RWPE1 (cell line): Measurements from ENCODE around the gene PPA1.

ENCODE experiments used
- CTCF ChIA-PET: fragments of 350-600 bp; sonication (Branson Sonifier 250); formaldehyde crosslinking; extraction: SDS; loops from one replicate; lab custom pipeline; 2021; lab: Yijun Ruan, JAX
- POLR2A ChIA-PET: fragments of 400-600 bp; formaldehyde crosslinking; extraction: SDS; loops from one replicate; lab custom pipeline; 2020; ENCODE audit warnings: antibody characterized with exemption; ENCODE audit not compliant: low non-redundant PET; lab: Yijun Ruan, JAX
- DNase-seq: peaks from one replicate; pipeline ENCODE4 v3.0.0; 2012; ENCODE audit warnings: low spot score
- H3K27ac ChIP-seq: fragments of 450-650 bp; 2 replicates; pipeline ENCODE4 v1.5.1; 2017
- CTCF ChIP-seq: fragments of 450-650 bp; conservative IDR thresholded peaks from 2 replicates; pipeline ENCODE4 v1.5.1; 2017; ENCODE audit warnings: low read depth, mild to moderate bottlenecking

PPA1 gene

GRCh38 chr10:70221030-70221429, 12.2 kb downstream of the PPA1 start:
- TF ChIP-seq CTCF: no peak
- H3K27ac ChIP-seq: no peak overlapping the region
- ChIA-PET CTCF (interaction anchor here (0.6 to 5.3 kb wide), 7 partner anchors 11 to 1433 kb away, joined by 3 to 84 read pairs (median 5); no protein-coding TSS in a partner anchor), POLR2A (interaction anchor here (1.5 kb wide), 1 partner anchor 166 kb away, joined by 5 read pairs; no protein-coding TSS in a partner anchor)
- DNase-seq: no peak

- no peak overlapping the region for H3K27ac ChIP-seq
- TF ChIP-seq CTCF: no peak
- CTCF ChIA-PET: no interaction called here
- POLR2A ChIA-PET: no interaction called here
- no peak for DNase-seq
Measured at GRCh38 chr10:70212879-70213278, 20.4 kb downstream of the PPA1 start.

GRCh38 chr10:70212277-70212676, 21.0 kb downstream of the PPA1 start:
- H3K27ac ChIP-seq: no peak overlapping the region
- CTCF ChIA-PET: no interaction called here
- POLR2A ChIA-PET: no interaction called here
- DNase-seq: no peak
- no peak for TF ChIP-seq CTCF

- H3K27ac ChIP-seq: no peak overlapping the region
- no peak for TF ChIP-seq CTCF
- ChIA-PET CTCF (interaction anchor here (0.5 to 0.7 kb wide), 3 partner anchors 74 to 181 kb away, joined by 3 to 4 read pairs (median 4); no protein-coding TSS in a partner anchor), POLR2A (no interaction called here)
- no peak for DNase-seq
Measured at GRCh38 chr10:70206762-70207161, 26.5 kb downstream of the PPA1 start.

- no peak for TF ChIP-seq CTCF
- H3K27ac ChIP-seq: no peak overlapping the region
- ChIA-PET POLR2A (no interaction called here), CTCF (no interaction called here)
- DNase-seq: no peak
Measured at GRCh38 chr10:70201105-70201504, 32.1 kb downstream of the PPA1 start.

- no peak for TF ChIP-seq CTCF
- POLR2A ChIA-PET: no interaction called here
- CTCF ChIA-PET: interaction anchor here (0.7 to 0.8 kb wide), 2 partner anchors 12 to 83 kb away, joined by 3 to 6 read pairs; no protein-coding TSS in a partner anchor
- DNase-seq: no peak
- H3K27ac ChIP-seq: no peak overlapping the region
Measured at GRCh38 chr10:70198696-70199466, 34.3 kb downstream of the PPA1 start.
